ENCODE measurements around the gene PCIF1. TPM values are rescaled to one million over a fixed set of nuclear protein-coding genes. Genes with fewer than 3 reads are reported as not detected.
A peak's percentile ranks its signal among the peaks of the same experiment; 100 is the strongest.

PCIF1 gene
- total and polyA plus RNA-seq, 4 donors, result 9.2 to 12.4 (median 11.5) TPM

- TF ChIP-seq FOXA1 (IDR thresholded peaks at IDR 0.05) (no peak), SP1 (IDR thresholded peaks at IDR 0.05) (no peak), RXRA (IDR thresholded peaks at IDR 0.05) (no peak), CTCF (IDR thresholded peaks at IDR 0.05; ENCODE audit: low read depth, low read length, missing input control) (no peak), ZBTB33 (IDR thresholded peaks at IDR 0.05) (no peak), EGR1 (IDR thresholded peaks at IDR 0.05; ENCODE audit: low read depth in 2 of 2) (no peak), HNF4A (conservative IDR thresholded peaks at IDR 0.05) (no peak), FOXA2 (IDR thresholded peaks at IDR 0.05) (no peak), MAX (IDR thresholded peaks at IDR 0.05) (no peak), HNF4G (IDR thresholded peaks at IDR 0.05) (no peak)
- TF ChIP-seq, protein P1, sequence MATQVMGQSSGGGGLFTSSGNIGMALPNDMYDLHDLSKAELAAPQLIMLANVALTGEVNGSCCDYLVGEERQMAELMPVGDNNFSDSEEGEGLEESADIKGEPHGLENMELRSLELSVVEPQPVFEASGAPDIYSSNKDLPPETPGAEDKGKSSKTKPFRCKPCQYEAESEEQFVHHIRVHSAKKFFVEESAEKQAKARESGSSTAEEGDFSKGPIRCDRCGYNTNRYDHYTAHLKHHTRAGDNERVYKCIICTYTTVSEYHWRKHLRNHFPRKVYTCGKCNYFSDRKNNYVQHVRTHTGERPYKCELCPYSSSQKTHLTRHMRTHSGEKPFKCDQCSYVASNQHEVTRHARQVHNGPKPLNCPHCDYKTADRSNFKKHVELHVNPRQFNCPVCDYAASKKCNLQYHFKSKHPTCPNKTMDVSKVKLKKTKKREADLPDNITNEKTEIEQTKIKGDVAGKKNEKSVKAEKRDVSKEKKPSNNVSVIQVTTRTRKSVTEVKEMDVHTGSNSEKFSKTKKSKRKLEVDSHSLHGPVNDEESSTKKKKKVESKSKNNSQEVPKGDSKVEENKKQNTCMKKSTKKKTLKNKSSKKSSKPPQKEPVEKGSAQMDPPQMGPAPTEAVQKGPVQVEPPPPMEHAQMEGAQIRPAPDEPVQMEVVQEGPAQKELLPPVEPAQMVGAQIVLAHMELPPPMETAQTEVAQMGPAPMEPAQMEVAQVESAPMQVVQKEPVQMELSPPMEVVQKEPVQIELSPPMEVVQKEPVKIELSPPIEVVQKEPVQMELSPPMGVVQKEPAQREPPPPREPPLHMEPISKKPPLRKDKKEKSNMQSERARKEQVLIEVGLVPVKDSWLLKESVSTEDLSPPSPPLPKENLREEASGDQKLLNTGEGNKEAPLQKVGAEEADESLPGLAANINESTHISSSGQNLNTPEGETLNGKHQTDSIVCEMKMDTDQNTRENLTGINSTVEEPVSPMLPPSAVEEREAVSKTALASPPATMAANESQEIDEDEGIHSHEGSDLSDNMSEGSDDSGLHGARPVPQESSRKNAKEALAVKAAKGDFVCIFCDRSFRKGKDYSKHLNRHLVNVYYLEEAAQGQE (IDR thresholded peaks at IDR 0.05), result no peak
- no peaks in the 10 kb centered on the region for H3K9me3 ChIP-seq (ENCODE audit: control insufficient read depth in 4 of 4, low read length in 3 of 4)
- WGBS, result 97% methylated on average over 2 of the region's 2 CpGs
- H3K4me1 ChIP-seq (ENCODE audit: control insufficient read depth in 4 of 4, insufficient read depth in 4 of 4, low read length in 3 of 4), result peaks cover 0 to 3% (median 0%) of the 10 kb centered on the region in 4 donors
- H3K4me3 ChIP-seq (ENCODE audit: low read depth in 1 of 3, low read length in 3 of 3), result no peak overlapping the region
- no peak for DNase-seq (ENCODE audit: low spot score)
- no peak overlapping the region for H3K9ac ChIP-seq (ENCODE audit: low read depth in 1 of 2, low read length in 2 of 2)
- no peaks in the 10 kb centered on the region for H3K36me3 ChIP-seq (ENCODE audit: control insufficient read depth in 4 of 4, insufficient read depth in 3 of 4, low read depth in 1 of 4, low read length in 3 of 4)
- H3K27ac ChIP-seq (ENCODE audit: low read depth in 1 of 2, low read length in 2 of 2), result no peak overlapping the region
- H3K27me3 ChIP-seq (ENCODE audit: control insufficient read depth in 4 of 4, insufficient read depth in 4 of 4, low read length in 3 of 4), result no peaks in the 10 kb centered on the region
These were observed 26.4 kb upstream of the PCIF1 start for GRCh38 chr20:45908084-45908483.

DNA sequence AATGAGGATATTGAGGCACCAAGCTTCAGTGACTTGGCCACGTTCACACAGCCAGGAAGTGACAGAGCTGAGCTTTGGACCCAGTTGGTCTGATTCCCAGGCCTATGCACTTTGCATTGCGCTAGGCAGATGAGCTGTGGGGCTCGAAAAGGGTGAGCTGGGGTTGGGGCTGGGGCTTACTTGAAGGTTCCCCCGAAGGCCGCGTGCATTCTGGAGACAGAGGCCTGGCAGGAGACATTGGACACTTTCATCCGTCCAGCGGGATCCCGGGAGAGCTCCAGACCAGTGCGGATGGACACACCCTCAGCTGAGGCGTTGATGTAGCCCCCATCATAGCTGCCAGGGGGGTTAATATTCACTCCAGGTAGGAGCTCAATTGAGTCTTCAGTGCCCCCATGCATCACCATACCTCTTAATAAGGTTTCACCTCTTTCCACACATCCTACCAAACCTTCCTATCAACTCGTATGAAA, 25.1 kb upstream of the PCIF1 start:
- TF ChIP-seq HNF4A (conservative IDR thresholded peaks at IDR 0.05) (peak; percentile 43 to 52), HNF4G (IDR thresholded peaks at IDR 0.05) (no peak), SP1 (IDR thresholded peaks at IDR 0.05) (no peak), CTCF (IDR thresholded peaks at IDR 0.05; ENCODE audit: low read depth, low read length, missing input control) (no peak), GABPA (IDR thresholded peaks at IDR 0.05 in 1 of 2, conservative IDR thresholded peaks at IDR 0.05 in 1 of 2) (no peak), EGR1 (IDR thresholded peaks at IDR 0.05; ENCODE audit: low read depth in 2 of 2) (no peak), JUND (IDR thresholded peaks at IDR 0.05) (no peak)
- TF ChIP-seq, protein P2, sequence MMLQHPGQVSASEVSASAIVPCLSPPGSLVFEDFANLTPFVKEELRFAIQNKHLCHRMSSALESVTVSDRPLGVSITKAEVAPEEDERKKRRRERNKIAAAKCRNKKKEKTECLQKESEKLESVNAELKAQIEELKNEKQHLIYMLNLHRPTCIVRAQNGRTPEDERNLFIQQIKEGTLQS (IDR thresholded peaks at IDR 0.05), result no peak
- Histone ChIP-seq H3K27ac (ENCODE audit: low read depth in 1 of 2, low read length in 2 of 2) (no peak overlapping the region), H3K4me3 (ENCODE audit: low read depth in 1 of 3, low read length in 3 of 3) (no peak overlapping the region), H3K9ac (ENCODE audit: low read depth in 1 of 2, low read length in 2 of 2) (no peak overlapping the region), H3K4me1 (ENCODE audit: control insufficient read depth in 4 of 4, insufficient read depth in 4 of 4, low read length in 3 of 4) (peaks cover 0 to 3% (median 0%) of the 10 kb centered on the region in 4 donors), H3K27me3 (ENCODE audit: control insufficient read depth in 4 of 4, insufficient read depth in 4 of 4, low read length in 3 of 4) (no peaks in the 10 kb centered on the region), H3K9me3 (ENCODE audit: control insufficient read depth in 4 of 4, low read length in 3 of 4) (no peaks in the 10 kb centered on the region), H3K36me3 (ENCODE audit: control insufficient read depth in 4 of 4, insufficient read depth in 3 of 4, low read depth in 1 of 4, low read length in 3 of 4) (no peaks in the 10 kb centered on the region)
- no peak for DNase-seq (ENCODE audit: low spot score)
- 78% methylated on average over 12 of the region's 12 CpGs for WGBS
